ENCODE data around the gene SAC3D1. TPM values are rescaled to one million over a fixed set of nuclear protein-coding genes. Genes with fewer than 3 reads are reported as not detected.
A peak's percentile ranks its signal among the peaks of the same experiment; 100 is the strongest.
"Not testable (repeated sequence)": the region's sequence is repeated elsewhere in the genome, so short reads cannot be mapped to it uniquely, and the experiment has no call there.

The SAC3D1 gene
- total RNA-seq: 6.8 and 7.5 TPM in 2 replicates

DNA sequence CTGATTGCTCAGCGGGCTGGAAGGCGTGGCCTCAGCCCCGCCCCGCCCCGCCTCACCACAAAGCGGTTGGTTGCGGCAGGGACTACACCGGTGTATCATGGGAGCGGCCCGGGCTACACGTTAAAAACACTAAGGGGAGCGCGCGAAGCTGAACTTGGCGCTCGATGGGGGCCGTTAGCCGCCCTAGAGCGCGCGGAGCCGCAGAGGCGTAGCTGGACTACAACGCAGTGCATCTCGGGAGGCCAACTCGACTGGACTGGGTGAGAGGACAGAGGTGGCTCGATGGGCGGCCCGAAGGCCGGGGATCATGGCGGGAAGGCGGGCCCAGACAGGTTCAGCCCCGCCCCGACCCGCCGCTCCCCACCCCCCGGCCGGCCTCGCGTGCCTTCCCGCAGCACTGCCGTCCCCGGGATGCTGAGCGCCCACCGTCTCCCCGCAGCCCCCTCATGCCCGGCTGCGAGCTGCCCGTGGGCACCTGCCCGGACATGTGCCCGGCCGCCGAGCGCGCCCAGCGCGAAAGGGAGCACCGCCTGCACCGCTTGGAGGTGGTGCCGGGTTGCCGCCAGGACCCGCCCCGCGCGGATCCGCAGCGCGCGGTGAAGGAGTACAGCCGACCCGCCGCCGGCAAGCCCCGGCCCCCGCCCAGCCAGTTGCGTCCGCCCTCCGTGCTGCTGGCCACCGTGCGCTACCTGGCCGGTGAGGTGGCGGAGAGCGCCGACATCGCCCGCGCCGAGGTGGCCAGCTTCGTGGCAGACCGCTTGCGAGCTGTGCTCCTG is at the start of gene SAC3D1:
TSS of gene SAC3D1 (plus strand) at position 364 of the 776 bp plus-strand sequence. CDS start at position 447, 83 bp downstream.
- DNase-seq (ENCODE audit: low read depth in 2 of 2): peak; percentile 85 to 93

DNA sequence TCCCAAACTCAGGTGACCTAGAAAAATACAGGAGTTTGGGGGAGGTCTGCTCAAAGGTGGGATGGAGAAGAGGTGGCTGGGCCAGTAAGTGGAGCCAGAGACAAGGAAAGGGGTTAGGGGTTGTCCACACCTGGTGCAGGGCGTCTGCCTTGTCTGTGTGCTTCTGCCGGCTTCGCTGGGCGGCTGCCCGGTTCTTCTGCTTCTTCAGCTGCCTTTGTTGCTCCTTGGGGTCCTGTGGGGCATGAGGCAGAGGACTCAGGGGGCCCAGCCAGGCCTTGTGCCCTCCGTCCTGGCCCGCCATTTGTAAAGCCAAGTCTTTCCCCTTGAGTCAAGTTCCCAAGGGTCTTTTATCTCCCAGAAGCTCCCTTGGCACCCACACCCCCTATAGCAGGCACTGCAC is 46.7 kb upstream of the SAC3D1 start:
- no peak for DNase-seq (ENCODE audit: low read depth in 2 of 2)

DNA sequence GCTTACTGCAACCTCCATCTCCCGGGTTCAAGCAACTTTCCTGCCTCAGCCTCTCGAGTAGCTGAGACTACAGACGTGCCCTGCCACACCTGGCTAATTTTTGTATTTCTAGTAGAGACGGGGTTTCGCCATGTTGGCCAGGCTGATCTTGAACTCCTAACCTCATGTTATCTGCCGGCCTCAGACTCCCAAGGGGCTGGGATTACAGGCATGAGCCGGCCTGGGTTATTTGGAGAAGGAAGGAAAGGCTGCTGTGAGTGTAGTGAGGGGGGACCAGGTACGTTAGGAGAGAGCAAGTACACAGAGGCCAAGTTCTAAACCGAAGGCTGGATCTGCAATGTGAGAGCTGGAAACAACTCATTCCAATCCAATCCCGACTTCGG is 44.7 kb upstream of the SAC3D1 start:
- no peak for DNase-seq (ENCODE audit: low read depth in 2 of 2)

DNA sequence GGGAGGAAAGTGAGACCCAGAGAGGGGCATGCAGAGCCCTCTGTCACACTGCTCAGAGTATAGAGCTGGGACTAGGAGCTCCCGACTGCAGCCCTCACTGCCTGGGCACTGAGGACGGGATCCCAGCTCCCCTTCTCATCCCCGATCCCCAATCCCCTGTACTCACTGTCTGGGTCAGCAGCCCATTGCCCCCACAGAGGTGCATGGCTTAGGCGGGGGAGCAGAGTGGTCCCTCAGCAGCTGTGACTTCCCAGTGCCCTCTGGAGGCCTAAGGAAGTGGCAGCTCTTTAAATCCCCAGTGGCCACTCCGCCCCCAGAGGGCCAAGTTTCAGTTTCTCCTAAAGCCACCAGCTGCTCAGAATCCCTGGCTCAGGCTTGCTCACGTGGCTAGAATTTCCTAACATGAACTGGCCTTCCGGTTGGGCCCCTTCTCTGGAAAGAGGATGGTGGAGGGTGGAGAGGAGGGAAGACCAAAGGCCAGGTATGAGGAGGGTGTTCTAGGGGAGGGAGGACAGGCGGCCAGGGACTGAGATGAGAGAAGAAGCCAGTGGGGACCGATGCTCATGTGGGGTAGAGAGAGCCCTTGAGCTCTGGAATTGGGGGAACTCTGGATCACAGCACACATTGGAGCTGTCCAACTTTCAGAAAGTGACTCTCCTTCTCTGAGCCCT is 44.2 kb upstream of the SAC3D1 start, which contains the start of gene BATF2:
TSS of gene BATF2 (minus strand) at position 262 of the 671 bp plus-strand sequence. CDS start at position 205, 57 bp downstream.
- DNase-seq (ENCODE audit: low read depth in 2 of 2): peak; percentile 63 to 79

DNA sequence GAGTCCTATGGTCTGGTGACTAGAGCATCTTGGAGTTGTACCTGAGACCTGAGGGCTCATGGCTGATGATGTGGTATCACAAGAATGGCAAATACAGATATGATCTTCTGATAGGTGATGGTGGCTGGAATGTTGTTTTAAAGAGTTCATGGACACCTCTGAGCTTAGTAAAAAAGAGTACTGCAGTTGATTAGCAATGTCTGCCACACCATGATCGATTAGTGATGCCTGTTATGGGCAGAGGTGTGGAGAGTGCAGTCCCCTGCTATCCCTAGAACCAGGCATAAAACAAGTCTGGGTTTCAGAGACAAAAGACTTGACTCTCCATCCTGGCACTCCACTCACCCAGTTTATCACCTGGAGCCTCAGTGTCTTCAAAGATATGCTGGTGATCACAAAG is 42.9 kb upstream of the SAC3D1 start:
- no peak for DNase-seq (ENCODE audit: low read depth in 2 of 2)

DNA sequence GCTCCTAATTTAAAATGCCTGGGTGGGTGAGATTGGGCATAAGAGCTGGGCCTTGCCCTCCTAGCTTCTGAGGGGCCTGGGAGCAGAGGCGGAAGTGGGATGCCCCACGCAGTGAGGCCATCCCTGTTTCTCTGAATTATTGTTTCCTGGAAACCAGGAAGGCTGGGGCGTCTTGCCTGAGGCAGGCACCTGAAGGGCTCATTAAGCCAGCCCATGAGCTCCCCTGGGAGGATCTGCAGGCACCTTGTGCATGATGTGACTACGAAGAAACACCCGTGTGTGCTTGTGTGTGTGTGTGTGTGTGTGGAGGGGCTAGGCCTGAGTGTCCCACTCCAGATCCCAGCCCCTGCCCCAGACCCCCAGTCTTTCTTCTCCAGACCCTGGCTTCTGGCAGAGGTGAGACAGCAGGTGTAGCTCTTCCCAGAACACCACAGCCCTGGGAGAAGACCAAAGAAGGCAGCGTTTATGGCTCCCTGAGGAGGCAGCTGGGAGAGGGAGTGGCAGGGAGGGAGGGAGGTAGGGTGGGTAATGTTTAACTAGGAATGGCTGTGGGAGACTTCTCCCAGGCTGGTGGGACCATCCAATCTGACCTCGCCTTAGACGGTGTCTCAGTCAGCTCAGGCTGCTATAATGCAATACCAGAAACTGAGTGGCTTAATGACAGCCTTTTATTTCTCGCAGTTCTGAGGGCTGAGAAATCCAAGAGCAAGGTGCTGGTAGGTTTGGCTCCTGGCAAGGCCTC is 42.1 kb upstream of the SAC3D1 start:
- no peak for DNase-seq (ENCODE audit: low read depth in 2 of 2)

DNA sequence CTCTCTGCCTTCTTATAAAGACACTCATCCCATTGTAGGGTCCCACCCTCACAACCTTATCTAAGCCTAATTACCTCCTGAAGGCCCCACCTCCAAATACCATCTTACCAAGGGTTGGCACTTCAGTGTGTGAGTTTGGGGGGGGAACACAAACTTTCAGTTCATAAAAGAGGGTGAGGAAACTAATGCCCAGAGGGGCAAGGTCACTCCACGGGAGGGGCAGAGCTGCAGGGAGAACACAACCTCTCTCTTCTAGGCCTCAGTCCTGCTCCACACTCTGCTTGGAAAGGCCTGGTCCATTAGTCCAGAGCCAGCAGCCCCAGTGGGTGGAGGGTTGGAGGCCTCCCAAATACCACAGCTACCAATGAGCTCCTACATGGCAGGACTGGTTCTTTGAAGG is 41.5 kb upstream of the SAC3D1 start:
- no peak for DNase-seq (ENCODE audit: low read depth in 2 of 2)

DNA sequence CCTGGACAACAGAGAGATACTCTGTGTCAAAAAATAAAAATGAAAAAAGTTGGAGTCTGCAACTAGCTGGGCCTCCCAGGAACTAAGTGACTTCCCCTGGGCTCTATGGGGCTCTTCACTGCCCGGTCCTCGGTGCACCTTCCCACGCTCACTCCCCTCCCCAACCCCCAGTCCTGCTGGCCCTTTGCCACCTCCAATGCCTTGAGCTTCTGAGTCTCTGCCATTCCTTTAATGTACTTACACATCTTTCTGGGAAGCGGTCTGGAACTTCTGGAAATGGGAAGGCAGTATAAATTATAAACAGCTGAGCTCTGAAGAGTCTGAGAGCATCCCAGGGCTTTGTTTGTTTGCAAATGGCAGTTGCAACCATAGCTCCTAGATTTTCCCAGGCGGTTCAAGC is 38.3 kb upstream of the SAC3D1 start:
- no peak for DNase-seq (ENCODE audit: low read depth in 2 of 2)

DNA sequence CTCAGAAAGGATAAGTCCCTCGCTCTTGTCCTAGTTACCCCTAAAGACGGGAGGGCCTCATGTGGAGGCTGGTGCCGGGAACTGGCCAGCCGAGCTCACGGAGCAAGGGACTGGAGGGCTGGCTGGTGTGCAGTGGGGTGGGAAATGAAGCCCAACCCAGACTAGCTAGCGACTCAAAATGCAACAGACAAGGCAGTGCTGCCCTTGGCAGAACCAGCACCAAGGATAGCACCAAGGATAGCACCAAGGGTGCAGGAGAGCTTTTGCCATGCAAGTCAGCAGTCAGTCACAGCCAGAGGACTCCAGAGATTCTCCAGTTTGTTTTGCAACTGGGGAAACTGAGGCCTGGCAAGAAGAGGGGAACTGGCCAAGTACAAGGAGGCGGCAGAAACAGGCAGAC is 37.7 kb upstream of the SAC3D1 start:
- peak in 1 of 2 donors; percentile 40 for DNase-seq (ENCODE audit: low read depth in 2 of 2)

DNA sequence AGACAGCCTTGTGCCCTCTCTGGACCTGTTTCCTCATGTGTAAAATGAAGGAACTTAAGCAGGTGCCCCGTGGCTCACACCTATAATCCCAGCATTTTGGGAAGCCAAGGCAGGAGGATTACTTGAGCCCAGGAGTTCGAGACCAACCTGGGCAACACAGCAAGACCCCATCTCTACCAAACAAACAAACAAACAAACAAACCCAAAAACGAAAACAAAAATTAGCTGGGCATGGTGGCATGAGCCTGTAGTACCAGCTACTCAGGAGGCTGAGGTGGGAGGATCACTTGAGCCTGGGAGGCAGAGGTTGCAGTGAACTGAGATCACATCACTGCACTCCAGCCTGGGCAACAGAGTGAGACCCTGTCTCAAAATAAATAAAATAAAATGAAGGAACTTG is 37.0 kb upstream of the SAC3D1 start:
- not testable (repeated sequence) for DNase-seq (ENCODE audit: low read depth in 2 of 2)

DNA sequence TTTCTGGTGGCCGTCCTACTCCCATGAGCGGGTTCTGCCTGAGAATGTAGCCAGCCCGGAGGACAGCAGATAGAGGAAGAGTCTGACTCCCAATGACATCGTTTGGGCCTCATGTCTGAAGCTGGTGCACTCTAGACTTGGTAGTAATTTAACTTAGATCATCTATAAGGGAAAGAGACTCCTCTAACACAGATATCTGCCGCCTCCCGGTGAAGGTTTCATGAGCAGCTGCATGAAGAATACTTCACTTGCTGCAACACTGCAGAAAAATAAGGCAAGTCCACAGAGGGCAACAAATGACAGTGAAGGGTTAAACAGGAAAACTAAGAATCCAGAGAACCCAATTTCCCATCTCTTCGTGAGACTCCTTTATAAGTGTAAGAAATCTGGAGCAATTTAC is 33.0 kb upstream of the SAC3D1 start:
- DNase-seq (ENCODE audit: low read depth in 2 of 2): no peak

DNA sequence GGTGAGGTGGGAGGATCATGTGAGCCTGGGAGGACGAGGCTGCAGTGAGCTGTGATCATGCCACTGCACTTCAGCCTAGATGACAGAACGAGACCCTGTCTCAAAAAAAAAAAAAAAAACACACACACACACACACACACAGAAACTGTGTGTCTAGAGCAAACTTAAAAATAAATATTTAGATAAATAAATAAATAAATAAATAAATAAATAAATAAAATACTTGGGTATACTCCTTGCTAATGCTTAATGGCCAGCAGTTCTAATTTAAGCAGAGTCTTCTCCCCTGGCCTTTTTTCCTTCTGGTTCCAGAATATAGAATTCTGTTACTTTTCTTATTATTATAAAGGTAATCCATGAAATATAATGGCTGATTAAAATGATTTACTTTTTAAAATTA is 32.1 kb upstream of the SAC3D1 start:
- DNase-seq (ENCODE audit: low read depth in 2 of 2): no peak

DNA sequence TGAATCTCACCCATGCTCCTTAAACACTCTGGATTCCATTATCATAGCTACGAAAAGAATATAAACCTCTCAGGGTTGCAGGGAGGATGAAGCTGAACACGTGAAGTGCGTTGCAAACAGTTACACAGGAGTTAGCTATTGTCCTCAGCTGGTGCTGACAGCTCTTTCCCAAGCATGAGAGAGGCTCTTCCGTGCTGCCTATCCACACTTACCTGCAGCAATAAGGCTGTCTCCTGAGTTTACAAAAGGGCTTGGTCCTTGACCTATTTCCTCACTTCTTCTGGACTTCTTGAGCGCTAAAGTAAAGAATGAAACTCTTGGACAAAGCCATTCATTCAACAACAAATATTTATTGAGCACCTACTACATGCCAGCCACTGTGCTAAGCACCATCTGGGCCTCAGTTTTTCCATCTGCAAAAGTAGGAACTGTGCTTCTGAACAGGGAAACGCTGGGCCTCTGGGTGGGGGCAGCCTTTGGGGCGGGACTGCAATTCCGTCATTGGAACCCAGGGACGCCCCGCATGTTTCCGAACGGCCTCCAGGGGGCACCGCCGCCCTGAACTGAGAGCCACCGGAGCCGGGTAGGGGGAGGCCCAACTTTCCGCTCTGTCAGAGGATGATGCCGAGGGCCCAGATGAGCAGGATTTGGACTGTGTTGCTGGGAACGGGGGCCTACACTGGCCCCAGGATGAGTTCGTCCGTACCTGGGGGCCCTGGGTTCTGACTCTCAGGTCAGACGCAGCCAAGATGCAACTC is 27.7 kb upstream of the SAC3D1 start:
- DNase-seq (ENCODE audit: low read depth in 2 of 2): peak; percentile 86 to 93

DNA sequence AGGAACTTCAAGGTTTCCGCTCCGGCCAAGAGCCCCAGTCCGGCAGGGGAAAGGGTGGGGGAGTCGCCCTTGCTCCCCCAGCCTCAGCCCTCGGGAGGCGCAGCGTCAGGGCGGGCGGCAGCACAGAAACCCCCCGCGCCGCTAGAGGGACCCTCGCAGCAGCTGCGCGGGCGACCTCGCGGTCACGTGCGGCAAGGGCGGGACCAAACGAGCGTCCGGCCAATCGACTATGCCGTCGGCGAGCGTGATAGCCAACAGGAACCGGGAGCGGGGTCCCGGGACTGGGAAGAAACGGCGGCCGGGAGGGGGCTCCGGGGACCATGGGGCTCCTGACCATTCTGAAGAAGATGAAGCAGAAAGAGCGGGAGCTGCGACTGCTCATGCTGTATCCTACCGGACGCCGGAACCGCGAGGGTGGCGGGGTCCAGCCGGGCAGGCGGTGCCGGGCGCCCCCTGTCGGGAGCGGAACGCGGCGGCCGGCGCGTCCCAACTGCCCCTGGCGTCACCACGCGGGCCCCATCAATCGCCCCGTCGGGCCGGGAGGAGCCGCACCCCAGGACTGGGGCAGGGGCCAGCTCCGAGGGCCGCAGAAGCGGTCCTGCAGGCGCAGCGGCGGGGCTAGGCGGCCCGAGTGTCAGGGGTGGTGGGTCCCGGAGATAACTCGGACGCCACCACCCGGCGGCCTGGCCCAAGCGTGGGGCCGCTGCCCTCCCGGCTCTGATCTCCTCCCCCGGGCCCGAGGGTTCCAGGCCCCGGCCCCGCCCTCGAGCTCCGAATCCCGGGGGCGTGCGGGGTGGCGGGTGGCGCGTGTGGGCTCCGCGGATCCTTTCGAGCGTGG is 26.9 kb upstream of the SAC3D1 start, which contains the start of gene ARL2:
TSS of gene ARL2 (plus strand) at position 273 of the 838 bp plus-strand sequence. CDS start at position 321, 48 bp downstream.
- peak; percentile 92 to 96 for DNase-seq (ENCODE audit: low read depth in 2 of 2)

DNA sequence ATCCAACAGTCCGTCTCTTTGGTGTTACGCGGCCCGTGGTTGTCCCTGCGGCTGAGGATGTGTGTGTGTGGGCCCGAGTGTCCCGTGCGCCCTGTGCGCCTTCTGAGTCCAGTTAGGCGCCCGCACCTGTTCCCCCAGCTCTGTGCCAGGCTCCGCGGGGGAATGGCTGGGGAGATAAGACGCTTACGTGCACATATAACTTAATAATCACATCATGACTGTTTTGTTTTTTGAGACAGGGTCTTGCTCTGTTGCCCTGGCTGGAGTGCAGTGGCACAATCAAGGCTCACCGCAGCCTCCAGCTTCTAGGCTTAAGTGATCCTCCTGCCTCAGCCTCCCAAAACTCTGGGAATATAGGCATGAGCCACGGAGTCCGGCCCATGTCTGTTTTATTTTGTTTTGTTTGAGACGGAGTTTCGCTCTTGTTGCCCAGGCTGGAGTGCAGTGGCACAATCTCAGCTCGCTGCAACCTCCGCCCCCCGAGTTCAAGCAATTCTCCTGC is 26.2 kb upstream of the SAC3D1 start:
- no peak for DNase-seq (ENCODE audit: low read depth in 2 of 2)

DNA sequence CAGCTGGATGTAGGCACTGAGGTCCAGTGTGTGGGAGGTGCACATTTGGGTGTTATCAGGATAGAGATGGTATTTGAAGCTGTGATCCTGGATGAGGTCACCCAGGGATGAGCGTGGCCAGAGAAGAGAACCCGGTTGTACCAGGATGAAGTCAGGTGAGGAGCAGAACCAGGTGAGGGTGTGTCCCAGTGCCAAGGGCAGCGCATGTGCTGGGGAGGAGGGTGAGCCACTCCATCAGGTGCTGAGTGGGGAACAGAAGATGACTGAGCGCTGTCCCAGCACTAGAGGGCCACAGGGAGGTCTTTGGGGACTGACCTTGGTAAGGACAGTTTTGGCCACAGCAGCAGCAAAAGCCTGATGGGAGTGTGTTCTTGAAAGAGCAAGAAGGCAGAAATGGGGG is 24.3 kb upstream of the SAC3D1 start:
- no peak for DNase-seq (ENCODE audit: low read depth in 2 of 2)

DNA sequence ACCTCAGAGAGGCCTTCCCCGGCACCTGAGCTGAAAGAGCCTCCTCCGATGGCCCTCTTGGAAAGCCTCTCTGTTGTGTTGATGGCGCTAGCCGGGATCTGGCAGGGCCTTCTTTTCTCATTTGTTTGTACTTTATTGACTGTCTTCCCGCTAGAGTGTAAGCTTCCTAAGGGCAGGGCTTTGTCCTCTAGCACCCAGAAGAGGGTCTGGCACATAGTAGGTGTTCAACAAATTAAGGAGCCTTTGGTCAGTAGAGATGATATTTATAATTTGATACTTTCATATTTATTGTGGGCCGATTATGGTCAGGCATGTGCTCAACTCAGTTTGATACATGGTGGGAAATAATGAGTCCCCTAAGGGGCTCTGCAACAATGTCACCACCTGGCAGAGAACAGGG is 23.1 kb upstream of the SAC3D1 start:
- no peak for DNase-seq (ENCODE audit: low read depth in 2 of 2)

DNA sequence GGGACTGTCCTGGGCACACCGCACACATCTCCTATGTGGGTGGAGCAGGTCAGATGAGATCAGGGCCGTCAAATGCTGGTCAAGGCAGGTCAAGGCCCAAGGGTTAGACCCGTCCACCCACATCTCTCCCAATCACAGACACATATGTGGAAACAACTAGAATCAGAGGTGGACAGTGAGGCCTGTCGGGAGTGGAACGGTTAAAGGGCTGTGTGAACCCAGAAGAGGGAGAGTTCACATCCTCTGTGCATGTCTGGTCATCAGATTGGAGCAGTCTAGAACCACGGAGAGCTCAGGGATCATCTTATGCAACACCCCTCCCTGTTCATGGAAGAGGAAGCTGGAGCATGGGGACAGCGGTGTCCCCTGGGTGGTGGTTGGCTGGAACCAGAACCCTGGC is 21.2 kb upstream of the SAC3D1 start:
- DNase-seq (ENCODE audit: low read depth in 2 of 2): no peak

DNA sequence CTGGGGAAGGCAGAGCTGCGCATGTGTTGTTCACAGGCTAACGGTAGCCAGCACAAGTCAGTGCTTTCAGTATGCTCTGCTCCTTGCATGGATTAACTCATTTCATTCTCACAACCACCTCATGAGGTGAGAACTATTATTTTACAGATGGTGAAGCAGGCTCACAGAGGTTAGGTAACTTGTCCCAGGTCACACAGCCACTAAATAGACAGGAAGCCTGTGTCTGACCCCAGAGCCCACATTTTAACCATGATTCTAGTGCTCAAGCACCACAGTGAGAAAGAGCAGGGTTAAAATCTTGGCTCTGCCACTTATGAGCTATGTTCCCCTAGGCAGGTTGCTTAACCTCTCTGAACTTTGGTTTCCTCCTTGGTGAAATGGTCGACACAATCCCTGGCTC is 20.0 kb upstream of the SAC3D1 start:
- no peak for DNase-seq (ENCODE audit: low read depth in 2 of 2)

DNA sequence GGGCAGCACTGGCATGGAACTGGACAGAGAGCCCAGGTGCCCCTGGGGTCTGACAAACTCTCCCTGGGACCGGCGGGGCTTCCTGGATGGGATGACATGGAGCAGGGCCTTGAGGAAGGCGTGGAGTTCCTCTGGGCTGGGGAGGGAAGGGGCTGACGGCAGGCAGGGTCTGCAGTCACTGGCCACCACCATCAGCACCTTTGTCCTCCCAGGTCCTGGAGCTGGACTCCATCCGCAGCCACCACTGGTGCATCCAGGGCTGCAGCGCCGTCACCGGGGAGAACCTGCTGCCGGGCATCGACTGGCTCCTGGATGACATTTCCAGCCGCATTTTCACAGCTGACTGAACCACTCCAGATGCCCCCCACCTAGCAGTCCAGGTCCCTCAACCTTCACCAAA is 19.5 kb upstream of the SAC3D1 start:
- no peak for DNase-seq (ENCODE audit: low read depth in 2 of 2)

Data from lung microvascular endothelial cell (primary cell).